ENCODE measurements around the gene DPP10.

Gene DPP10

GRCh38 chr2:114628481-114628880 is 186.0 kb downstream of the DPP10 start:
- TF ChIP-seq, protein P1, sequence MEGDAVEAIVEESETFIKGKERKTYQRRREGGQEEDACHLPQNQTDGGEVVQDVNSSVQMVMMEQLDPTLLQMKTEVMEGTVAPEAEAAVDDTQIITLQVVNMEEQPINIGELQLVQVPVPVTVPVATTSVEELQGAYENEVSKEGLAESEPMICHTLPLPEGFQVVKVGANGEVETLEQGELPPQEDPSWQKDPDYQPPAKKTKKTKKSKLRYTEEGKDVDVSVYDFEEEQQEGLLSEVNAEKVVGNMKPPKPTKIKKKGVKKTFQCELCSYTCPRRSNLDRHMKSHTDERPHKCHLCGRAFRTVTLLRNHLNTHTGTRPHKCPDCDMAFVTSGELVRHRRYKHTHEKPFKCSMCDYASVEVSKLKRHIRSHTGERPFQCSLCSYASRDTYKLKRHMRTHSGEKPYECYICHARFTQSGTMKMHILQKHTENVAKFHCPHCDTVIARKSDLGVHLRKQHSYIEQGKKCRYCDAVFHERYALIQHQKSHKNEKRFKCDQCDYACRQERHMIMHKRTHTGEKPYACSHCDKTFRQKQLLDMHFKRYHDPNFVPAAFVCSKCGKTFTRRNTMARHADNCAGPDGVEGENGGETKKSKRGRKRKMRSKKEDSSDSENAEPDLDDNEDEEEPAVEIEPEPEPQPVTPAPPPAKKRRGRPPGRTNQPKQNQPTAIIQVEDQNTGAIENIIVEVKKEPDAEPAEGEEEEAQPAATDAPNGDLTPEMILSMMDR (IDR thresholded peaks at IDR 0.05; ENCODE audit: insufficient read depth, low read length, missing control alignments), result no peak
- no peak for DNase-seq (ENCODE audit: low read depth, low spot score)
- ChIA-PET POLR2A (no interaction called here), CTCF (no interaction called here)
- no peak overlapping the region for H3K4me3 ChIP-seq (ENCODE audit: low read depth, low read length)

GRCh38 chr2:114631146-114631545 is 188.7 kb downstream of the DPP10 start:
- ChIA-PET POLR2A (no interaction called here), CTCF (no interaction called here)
- no peak for DNase-seq (ENCODE audit: low read depth, low spot score)
- TF ChIP-seq, protein P1 (IDR thresholded peaks at IDR 0.05; ENCODE audit: insufficient read depth, low read length, missing control alignments), result no peak
- no peak overlapping the region for H3K4me3 ChIP-seq (ENCODE audit: low read depth, low read length)

DNA sequence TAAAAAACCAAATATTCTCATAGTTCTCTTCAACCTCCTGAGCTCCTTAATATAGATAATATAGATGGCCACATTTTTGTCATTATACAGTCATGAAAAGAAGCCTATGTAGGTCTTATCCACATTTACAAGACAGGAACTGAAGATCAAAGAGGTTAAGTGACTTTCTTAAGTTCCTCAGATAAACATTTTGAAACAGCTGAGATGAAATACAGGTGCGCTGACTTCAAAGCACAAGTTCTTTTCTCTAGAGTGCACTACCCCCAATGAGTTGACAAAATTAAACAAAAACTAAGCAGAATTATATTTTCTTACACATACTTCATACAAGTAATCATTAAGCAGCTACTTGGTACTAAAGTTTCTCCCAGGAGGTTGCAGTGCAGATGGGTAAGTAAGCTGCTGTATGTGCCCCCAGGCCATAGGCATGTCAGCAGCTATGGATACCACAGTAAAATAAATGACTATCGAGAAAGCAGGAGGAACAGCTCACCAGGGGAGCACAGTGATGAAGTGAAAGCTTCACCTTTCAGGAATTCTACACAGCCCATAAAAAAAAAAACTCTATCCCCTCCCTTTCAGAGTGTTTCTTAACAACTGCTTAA is 199.8 kb downstream of the DPP10 start:
- CTCF ChIA-PET, result no interaction called here

DNA sequence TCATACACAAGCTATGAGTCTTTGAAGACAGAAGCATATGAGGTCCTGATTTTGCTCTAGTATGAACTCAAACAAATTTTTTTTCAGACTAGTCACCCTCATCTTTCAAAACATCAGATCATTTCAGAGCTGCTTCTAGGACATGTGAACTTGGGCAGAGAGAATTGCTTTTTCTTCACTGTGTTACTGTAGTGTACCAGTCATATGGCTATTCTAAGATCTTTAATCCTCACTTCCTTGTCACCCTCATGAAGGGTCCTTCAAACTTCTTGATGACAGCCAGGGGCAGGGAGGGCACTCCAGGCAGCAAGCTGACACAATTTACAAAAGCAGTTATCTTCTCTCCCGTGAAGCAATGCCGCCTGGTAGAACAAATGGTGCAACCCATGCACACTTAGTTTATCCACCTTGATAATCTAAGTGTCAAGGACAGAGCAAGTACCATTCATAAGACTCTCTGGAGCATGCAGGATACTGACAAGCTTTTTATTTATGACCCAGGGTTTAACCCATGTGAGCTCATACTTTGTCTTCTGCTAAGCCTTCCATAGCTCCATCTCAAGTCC is 200.6 kb downstream of the DPP10 start:
- ChIA-PET CTCF (no interaction called here), POLR2A (no interaction called here)
- TF ChIP-seq, protein P1 (IDR thresholded peaks at IDR 0.05; ENCODE audit: insufficient read depth, low read length, missing control alignments), result no peak
- H3K4me3 ChIP-seq (ENCODE audit: low read depth, low read length), result no peak overlapping the region
- no peak for DNase-seq (ENCODE audit: low read depth, low spot score)

More for the DNA sequence above, 199.8 kb downstream of the DPP10 start:
- POLR2A ChIA-PET, result no interaction called here
- no peak overlapping the region for H3K4me3 ChIP-seq (ENCODE audit: low read depth, low read length)
- TF ChIP-seq, protein P1 (IDR thresholded peaks at IDR 0.05; ENCODE audit: insufficient read depth, low read length, missing control alignments), result no peak
- DNase-seq (ENCODE audit: low read depth, low spot score), result no peak

- DNase-seq (ENCODE audit: low read depth, low spot score), result no peak
- H3K4me3 ChIP-seq (ENCODE audit: low read depth, low read length), result no peak overlapping the region
- TF ChIP-seq, protein P1 (IDR thresholded peaks at IDR 0.05; ENCODE audit: insufficient read depth, low read length, missing control alignments), result no peak
- ChIA-PET CTCF (no interaction called here), POLR2A (no interaction called here)
Measured at GRCh38 chr2:114651933-114652332, 209.5 kb downstream of the DPP10 start.

DNA sequence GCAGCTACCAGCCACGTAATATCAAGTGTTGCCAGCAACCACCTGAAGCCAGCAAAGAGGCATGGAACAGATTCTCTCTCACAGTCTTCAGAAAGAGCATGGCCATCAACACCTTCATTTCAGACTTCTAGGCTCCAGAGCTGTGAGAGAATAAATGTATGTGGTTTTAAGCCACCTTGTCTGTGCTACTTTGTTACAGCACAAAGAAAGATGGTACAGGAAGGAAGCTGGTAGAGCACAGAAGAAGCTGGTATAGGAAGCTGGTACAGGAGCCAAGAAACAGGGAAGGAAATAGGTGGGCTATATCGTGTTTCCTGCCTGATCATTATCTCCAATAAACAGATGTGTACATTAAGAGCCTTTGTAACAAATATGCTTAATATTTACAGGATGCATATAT is 217.4 kb downstream of the DPP10 start:
- ChIA-PET CTCF (no interaction called here), POLR2A (no interaction called here)
- TF ChIP-seq, protein P1 (IDR thresholded peaks at IDR 0.05; ENCODE audit: insufficient read depth, low read length, missing control alignments), result no peak
- no peak for DNase-seq (ENCODE audit: low read depth, low spot score)
- H3K4me3 ChIP-seq (ENCODE audit: low read depth, low read length), result no peak overlapping the region

Measured in AG04449 (cell line).